ENCODE measurements around the gene SETD5. TPM values are rescaled to one million over a fixed set of nuclear protein-coding genes. Genes with fewer than 3 reads are reported as not detected.

SETD5 gene, protein sequence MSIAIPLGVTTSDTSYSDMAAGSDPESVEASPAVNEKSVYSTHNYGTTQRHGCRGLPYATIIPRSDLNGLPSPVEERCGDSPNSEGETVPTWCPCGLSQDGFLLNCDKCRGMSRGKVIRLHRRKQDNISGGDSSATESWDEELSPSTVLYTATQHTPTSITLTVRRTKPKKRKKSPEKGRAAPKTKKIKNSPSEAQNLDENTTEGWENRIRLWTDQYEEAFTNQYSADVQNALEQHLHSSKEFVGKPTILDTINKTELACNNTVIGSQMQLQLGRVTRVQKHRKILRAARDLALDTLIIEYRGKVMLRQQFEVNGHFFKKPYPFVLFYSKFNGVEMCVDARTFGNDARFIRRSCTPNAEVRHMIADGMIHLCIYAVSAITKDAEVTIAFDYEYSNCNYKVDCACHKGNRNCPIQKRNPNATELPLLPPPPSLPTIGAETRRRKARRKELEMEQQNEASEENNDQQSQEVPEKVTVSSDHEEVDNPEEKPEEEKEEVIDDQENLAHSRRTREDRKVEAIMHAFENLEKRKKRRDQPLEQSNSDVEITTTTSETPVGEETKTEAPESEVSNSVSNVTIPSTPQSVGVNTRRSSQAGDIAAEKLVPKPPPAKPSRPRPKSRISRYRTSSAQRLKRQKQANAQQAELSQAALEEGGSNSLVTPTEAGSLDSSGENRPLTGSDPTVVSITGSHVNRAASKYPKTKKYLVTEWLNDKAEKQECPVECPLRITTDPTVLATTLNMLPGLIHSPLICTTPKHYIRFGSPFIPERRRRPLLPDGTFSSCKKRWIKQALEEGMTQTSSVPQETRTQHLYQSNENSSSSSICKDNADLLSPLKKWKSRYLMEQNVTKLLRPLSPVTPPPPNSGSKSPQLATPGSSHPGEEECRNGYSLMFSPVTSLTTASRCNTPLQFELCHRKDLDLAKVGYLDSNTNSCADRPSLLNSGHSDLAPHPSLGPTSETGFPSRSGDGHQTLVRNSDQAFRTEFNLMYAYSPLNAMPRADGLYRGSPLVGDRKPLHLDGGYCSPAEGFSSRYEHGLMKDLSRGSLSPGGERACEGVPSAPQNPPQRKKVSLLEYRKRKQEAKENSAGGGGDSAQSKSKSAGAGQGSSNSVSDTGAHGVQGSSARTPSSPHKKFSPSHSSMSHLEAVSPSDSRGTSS (N-terminal part only)
- 124 and 130 TPM in 2 replicates for total RNA-seq

DNA sequence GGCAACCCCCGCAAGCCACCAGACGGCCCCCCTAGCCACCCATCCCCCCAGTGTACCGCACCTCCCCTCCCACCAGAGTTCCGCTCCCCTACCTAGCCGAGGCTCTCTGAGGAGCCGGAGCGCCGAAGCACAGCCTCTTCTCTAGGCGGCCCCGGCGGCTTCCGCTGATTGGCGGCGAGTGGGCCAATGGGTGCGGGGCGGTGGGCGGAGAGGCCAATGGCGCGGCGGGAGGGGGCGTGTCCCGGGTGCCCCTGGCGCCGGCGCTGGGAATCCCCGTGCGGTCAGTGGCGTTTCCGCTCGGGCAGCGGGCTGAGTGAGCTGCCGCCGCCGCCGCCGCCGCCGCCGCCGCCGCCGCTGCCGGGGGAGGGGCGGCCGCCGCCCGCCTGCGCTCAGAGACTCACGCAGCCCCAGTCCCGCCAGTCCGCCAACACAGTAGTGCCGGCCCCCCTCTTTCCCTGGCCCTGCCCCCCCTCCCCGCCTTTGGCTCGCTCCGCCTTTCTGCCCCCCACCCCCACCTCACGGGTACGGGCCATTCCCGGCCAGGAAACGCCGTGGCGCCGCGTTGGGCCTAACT is at the start of gene SETD5:
Gene SETD5, plus strand, starts transcription at position 284 of the 574 bp plus-strand sequence. CDS start 31,324 bp downstream, outside the sequence.

DNA sequence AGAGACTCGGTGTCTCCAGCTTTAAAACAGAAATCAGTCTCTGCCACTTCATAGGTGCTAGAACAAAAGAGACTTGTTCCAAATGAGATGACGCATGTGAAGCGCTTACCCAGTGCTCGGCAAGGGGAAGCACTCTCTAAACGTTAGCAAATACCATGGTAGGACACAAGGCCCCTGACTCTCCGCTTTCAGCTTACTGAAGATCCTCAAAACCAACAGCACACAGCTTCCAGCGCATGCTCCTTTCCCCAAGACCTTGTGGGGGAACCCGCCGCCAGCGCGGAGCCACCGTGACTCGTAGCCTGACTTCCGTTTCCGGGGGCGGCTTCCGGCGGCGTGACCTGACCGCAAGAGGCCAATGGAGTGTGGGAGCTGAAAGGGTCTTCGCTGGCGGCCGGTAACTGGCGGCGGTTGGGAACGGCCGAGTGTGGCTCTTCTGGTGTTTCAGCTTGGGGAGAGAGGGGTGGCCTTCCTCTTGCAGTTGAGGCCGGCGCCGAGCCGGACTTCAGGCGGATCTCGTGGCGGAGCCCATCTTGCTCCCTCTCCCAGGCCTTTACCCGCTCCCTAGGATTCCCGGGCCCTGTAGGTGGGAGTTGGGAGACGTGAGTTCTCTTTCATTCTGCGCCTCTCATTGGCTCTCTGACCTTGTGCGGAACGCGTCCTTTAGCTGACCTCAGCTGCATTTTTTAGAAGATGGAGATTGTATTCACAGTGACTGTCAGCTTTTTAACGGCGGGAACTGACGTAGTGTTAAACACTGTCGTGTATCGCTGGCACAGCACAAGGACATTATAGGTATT is 34.5 kb upstream of the SETD5 start, which contains the start of gene THUMPD3:
Gene THUMPD3, plus strand, starts transcription at position 324 of the 800 bp plus-strand sequence. CDS start 2,015 bp downstream, outside the sequence.

Other genes starting within 250 kb of the SETD5 start
- 0.29 and 0.98 TPM in 2 replicates for gene SRGAP3, start 148.0 kb upstream of the SETD5 start, total RNA-seq
- gene THUMPD3, start 34.6 kb upstream of the SETD5 start, total RNA-seq = 19.0 and 22.2 TPM in 2 replicates
- gene LHFPL4, start 156.2 kb downstream of the SETD5 start, total RNA-seq = under 0.01 TPM in 1 of 2 replicates, not detected in the other